COR-L47 (cell line): ENCODE data around the gene WASHC4.
"Not testable (repeated sequence)": the region's sequence is repeated elsewhere in the genome, so short reads cannot be mapped to it uniquely, and the experiment has no call there.

ENCODE experiments used
- DNase-seq: peaks from one replicate; lab custom pipeline; 2025; lab: John Stamatoyannopoulos, UW

WASHC4 gene

DNA sequence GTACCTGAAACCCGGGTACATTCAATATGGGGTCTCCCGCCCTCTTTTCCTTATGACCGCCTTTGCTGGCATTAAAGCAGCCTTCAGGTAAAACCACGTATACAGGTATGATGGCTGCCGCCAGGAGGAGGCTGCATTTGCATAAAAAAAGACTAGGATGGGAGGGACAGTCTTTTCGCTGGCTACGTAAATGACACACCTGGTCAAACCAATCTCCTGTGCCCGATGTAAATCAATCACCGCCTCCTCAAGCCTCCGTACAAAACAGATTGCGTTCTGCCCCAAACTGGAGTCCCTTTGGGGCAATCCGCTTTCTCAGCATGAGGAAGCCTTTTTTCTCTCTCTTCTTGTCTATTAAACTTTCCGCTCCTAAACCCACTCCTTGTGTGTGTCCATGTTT, 15.2 kb upstream of the WASHC4 start:
- peak; percentile 84 for DNase-seq

DNA sequence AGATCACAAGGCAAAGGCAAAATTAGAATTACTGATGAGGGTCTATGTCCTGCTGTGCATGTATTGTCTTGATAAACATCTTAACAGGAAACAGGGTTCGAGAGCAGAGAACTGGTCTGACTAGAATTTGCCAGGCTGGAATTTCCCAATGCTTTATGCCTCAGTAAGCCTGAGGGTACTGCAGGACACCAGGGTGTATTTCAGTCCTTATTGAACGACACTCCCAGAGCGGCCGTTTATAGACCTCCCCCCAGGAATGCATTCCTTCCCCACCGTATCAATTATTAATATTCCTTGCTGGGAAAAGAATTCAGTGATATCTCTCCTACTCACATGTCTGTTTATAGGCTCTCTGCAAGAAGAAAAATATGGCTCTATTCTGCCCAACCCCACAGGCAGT, 12.2 kb upstream of the WASHC4 start:
- not testable (repeated sequence) for DNase-seq

DNA sequence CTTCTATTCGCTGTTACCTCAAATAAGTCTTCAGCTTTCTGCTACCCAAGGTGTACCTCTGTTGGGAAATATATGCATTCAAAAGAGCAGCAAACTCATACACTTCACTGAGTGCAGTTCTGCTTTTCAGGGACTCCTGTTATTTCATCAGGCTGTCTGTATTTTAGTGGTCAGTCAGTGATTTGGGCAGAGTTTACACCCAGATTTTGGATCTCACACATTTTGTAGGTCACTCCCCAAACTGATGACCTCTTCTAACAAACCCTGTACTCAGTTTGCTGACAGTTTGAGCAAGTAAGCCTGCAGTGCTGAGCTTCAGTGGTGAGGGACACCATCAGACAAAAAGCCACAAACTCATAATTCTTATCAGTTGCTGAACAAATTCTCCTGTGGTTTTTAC, 8.2 kb upstream of the WASHC4 start:
- no peak for DNase-seq

DNA sequence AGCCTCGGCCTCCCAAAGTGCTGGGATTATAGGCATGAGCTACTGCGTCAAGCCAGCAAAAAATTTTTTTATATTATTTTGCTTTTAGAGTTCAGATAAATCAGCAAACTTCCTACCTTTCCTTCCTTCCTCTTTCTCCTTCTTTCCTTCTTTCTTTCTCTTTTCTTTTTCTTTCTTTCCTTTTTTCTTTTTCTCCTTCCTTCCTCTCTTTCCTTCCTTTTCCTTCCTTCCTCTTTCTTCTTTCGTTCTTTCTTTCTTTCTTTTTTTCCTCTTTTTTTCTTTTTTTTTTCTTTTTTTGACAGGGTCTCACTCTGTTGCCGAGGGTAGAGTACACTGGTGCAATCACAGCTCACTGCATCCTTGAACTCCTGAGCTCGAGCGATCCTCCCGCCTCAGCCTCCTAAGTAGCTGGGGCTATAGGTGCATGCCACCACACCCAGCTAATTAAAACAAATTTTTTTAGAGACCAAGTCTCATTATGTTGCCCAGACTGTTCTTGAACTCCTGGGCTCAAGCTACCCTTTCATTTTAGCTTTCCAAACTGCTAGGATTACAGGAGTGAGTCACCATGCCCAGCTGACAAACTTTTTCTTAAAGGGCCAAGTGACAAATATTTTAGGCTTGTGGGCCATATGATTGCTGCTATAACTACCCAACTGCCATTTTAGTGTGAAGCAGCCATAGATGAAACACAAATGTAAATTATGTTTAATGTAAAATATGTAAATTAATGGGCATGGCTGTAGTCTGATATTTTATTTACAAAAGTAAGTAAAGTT, 7.1 kb upstream of the WASHC4 start:
- DNase-seq: no peak

DNA sequence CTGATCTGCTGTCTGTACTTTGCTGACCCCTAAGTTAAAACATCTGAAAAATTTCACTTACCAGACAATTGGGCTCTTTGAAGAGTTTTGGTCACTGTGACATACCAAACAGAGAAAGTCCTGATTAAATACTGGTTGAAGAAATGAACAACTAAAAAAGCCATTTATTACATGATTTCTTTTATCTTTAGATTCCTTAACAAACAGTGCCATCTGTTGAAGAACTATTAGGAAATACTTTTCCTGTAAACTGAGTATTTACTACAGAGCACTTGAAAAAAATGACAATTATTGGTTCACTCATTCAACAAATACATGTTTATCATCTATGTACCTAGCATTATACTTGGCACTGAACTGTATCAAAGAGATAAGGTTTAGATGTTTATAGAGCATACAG, 6.5 kb upstream of the WASHC4 start:
- no peak for DNase-seq

DNA sequence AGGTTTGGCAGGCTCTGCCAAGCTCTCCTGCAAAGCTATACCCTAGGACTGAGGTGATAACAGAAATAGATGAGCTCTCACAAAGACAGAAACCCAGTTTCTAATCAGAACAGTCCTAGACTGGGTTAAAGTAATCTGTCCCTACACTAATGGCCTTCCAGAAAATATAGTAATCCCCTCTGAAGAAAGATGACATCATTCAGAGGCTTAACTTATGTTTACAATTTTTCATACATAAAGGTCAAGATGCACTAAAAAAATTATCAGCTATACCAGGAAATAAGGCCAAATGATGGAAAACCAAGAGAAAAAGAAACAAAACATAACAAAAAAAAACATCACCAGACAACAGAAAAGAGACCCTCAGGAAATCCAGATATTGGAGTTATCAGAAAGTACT, 4.9 kb upstream of the WASHC4 start:
- no peak for DNase-seq

DNA sequence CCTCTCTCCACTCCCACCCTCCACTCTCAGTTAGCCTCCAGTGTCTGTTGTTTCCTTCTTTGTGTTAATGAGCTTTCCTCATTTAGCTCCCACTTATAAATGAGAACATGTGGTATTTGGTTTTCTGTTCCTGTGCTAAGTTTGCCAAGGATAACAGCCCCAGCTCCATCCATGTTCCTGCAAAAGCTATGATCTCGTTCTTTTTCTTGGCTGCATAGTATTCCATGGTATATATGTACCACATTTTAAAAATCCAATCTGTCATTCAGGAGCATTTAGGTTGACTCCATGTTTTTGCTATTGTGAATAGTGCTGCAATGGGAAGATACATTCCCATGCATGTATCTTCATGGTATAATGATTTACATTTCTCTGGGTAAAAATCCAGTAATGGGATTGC, 2.8 kb upstream of the WASHC4 start:
- DNase-seq: no peak

DNA sequence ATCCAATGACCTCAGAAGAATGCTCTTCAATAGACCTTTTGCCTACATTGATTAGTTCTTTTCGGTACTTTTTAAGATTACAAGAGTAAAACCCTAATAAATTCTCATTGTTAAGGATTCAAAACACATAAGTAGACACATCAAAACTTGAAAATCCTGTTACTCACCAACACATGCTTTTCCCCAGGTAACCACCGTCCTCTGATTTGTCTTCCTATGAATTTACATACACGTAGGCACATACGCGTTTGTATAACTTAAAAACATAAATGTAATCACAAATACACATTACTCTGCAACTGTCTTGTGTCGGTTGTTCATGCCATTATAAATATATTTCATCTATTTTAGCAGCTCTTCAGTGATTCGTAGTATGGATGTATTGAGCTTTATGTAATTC, 910 bp upstream of the WASHC4 start:
- no peak for DNase-seq

DNA sequence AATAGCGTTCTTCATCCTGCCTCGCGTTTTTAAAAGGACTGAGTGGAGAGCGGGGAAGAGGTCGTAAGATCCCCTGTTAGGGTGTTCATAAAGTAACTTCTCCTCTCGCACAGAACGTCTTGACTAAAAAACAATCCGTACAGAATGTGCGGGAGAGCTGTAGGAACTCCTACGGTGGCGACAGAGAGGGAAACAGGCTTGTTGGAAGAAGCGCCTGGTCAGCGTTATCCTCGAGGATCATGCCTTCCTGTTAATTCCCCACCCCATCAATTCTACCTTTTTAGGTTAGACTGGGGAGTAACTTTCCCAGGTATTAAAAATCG, 399 bp upstream of the WASHC4 start:
- DNase-seq: peak; percentile 41

DNA sequence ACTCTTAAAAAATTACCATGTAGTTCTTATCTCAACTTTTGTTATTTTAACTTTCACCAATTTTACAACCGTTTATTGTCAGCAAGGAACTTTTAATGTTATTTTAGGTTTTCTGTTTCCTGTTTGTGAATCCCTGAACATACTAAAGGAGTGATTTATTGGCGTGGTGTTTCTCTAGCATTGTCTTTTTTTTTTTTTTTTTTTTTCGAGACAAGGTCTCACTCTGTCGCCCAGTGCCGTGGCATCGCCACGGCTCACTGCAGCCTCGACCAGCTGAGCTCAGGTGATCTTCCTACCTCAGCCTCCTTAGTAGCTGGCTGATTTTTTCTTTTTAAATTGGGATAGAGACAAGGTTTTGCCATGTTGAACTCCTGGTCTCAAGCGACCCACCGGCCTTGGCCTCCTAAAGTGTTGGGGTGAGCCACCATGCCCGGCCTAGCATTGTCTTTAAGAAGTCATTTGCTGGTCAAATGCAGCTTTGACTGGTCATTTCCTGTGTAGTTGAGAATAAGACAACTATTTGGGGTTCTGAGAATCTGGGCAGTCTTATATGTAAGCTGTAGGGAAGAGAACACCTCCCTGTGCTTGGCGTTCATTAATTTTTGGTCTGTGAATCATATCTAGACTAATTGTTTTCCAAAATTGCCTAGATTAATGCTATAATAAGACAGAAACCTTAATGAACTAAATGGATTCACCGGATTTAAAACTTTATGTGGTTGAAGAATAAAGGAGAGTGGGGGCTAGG, 2.1 kb downstream of the WASHC4 start:
- no peak for DNase-seq

DNA sequence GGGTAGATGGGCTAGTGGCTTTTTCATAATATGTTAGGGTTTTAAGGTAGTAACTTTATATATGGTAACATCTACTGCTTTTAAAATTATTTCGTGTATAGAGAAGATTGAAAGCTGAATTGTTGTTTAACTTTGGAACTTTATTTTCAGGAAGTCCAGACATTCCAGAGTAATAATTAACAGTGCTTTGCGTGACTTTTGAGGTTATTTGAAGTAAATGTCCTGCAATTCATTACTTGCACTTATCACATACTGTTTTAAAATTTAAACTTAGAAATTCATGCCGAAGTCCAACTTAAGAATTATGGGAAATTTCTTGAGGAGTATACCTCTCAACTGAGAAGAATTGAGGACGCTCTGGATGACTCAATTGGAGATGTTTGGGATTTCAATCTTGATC, 3.3 kb downstream of the WASHC4 start:
- no peak for DNase-seq

DNA sequence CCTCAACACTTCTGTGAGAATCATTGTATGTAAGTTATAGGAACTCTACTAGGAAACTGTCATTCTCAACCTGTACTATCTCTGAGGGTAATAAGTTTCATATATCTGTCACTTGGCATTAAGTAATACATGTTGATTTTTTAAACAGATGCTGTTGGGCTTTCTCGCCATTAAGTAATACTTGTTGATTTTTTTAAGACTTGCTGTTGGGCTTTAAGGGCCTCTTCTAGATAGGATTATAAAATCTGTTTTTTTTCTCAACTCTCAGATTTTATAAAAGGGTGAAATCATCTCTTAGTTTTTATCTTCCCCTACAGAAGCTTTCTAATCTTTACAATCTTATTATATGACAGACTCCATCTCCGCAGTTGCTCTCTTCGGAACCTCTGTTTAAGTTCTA, 5.6 kb downstream of the WASHC4 start:
- DNase-seq: no peak

DNA sequence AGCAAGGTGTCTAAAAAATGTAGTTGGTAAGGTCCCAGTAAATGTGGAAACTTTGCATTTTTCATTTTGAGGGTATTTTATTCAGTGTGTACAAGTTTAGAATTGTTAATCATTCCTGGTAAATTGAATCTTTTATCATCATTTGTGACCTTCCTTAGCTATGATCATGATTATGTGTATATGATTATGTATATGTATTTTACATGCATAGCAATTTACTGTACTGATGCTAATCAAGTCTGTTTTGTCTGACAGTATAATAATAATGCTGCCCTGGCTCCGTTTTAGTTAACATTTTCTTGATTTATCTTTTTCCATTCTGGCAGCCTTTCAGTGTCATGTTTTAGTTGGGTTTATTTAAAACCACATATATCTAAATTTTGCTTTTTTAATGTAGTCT, 9.4 kb downstream of the WASHC4 start:
- DNase-seq: no peak

DNA sequence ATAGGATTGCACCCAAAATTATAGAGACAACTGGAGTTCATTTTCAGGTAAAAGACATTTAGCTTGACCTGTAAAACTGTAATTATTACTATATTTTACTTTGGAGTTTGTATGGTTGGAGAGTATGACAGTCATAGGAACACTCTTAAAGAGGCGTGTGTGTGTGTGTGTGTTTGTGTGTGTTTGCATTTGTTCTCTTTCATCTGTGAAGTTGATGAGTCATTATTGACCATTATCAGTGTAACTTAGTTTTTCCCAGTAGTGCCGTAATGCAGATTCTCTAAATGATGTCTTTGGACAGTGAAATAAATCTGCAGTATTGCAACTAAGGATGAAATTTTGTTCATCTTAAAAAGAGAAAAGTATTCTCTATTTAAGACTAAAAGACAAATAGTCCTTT, 13.0 kb downstream of the WASHC4 start:
- DNase-seq: no peak

DNA sequence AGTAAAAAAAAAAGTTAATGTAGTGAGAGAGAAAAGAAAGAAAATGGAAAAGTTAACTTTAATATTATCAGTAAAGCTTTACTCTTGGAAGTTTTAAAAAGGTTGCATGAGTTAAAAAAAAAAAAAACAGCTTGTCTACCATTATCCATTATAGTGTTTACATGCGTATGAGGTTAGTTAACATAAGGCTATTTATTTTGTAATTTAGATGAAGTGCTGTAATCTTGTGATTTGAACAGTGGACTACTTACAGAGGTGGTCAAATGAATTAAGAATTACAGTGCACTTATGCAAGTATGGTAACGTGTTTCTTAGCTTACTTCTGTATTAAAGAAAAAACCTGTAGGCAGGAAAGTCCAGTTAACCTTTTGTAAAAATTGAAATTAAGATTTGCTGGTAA, 30.7 kb downstream of the WASHC4 start:
- DNase-seq: no peak

DNA sequence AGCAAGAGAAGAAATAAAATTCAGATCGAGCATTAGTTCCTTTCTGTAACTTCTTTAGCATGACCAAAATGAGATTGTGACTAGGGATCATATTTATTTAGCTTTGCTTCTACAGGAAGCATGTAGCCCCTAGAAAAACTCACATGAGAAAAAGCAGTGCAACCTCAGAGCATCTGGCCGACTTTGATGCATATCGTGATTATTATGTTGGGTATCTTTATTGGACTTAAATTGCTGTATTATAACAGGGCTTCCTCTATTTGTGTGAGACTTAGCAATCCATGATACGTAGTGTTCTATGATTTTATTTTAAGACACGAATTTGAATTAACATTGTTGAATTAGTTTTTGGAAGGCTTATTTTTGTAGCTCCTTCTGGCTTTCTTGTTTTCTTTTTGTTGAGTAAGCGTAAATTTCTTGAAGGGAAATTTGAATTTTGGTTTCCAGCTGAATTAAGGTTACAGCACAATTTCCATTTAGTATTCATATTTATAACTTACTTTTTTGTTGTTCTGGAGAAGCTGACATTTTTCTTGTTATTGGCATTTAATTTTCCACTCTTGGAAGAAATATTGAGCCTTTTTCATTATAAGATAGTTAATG, 33.9 kb downstream of the WASHC4 start:
- DNase-seq: no peak

DNA sequence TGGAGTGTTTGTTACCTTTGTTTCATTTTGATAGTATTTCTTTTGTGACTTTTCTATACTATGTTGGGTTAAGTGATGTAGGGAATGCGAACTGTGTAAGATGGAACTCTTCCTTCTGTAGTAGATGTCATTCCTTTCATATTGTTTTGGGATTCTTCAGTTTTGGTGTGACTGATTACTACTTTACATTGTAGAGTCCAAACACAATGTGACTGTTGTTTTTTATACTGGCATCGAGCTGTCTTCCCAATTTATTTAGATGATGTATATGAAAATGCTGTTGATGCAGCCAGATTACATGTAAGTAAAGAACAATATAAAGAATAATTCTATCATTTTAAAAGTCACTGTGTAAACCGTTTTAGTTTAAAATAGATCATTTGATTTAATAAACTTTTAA, 34.7 kb downstream of the WASHC4 start:
- no peak for DNase-seq

DNA sequence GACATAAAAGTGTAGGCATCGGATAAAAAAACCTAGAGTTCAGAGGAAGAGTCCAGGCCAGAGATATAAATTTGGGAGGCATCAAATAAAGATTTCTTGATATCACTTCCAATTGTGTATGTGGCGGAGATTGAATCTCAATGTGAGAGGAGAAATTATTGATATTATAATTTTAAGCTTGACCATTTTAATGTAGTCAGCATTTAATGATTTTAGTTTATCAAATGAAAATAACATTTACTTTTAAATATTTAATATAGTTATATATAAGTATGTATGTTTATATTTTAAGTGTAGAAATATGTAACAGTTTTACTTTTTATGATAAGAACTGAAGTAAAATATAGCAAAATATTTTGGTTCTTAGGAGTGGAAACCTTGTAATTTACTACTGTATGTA, 48.7 kb downstream of the WASHC4 start:
- DNase-seq: no peak

DNA sequence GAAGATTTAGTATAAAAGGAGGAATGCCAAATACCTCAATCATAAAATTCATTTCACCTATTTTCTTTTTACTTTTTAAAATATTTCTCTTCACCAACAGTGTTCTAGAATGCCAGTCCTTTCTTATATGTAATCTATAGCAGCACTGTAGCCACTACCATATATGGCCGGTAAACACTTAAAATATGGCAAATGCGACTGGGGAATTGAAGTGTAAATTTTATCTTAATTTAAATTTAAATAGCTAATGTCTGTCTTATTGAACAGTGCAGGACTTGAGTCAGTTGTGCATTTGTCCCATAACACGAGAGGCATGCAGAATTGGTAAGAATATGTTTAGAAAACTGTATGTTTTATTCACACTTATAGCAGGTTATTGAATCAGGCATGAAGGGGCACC, 50.1 kb downstream of the WASHC4 start:
- no peak for DNase-seq

DNA sequence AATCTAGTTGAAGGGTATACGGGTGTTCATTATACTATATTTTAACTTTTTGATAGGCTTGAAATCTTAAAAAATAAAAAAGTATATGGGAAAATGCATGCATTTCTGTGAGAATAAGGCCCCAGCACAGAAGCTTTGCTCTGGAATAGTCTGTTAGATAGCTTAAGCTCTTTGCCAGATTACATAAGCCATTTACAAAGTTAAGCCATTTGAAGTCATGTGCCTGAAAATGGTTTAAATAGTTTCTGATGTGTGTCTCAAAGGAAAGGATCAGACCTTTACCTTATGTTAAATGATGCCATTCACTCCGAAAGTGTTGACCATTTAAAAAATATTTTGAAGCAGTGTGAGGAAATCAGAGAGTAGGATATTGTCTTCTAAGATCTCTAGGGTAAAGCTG, 51.3 kb downstream of the WASHC4 start:
- no peak for DNase-seq

DNA sequence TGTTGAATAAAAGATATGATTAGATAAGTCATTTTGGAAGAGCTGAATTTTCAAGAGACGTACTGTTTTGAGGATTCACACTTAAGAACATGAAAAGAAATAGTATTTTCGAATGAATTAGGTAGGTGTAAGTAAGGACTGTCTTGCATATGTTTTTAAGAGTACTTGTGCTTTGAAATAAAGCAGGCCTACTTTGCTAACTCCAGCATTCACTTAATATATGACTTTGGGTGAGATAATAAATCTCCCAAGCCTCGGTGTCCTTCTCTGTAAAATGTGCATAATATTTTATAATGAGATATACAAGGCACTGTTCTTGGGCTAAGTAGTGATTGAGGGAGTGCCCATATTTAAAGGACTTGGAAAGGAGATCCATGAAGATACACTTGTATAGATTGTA, 54.6 kb downstream of the WASHC4 start:
- DNase-seq: no peak

DNA sequence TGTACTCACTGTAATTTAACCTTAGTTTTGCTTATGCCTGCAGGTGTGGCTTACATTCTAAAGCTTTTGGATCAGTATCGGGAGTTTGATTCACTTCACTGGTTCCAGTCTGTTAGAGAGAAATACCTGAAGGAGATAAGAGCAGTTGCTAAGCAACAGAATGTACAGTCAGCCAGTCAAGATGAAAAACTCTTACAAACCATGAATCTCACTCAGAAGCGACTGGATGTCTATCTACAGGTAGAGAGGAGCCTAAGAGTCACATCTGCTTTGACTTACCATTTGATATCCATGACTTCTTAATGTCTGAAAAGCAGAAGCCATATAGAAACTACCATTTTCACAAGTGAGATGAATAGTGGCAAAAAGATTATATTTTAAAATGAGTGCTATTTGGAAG, 56.5 kb downstream of the WASHC4 start:
- DNase-seq: no peak

DNA sequence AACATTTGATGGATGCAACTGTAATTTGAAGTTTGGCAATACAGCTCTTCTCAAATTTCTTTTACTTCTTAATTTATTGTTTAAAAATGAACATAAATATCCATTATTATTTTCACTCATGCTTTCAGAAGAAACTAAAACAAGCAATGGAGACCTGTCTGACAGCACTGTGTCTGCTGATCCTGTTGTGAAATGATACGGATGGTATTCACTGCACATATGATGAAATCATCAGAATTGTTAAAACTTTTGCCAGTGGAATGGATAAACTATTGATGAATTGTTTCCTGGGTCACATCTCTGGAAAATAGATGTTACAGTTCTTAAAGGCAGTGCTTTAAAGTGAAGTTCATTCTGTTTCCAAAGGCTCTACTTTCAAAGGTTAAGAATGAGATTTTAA, 59.2 kb downstream of the WASHC4 start:
- DNase-seq: no peak

DNA sequence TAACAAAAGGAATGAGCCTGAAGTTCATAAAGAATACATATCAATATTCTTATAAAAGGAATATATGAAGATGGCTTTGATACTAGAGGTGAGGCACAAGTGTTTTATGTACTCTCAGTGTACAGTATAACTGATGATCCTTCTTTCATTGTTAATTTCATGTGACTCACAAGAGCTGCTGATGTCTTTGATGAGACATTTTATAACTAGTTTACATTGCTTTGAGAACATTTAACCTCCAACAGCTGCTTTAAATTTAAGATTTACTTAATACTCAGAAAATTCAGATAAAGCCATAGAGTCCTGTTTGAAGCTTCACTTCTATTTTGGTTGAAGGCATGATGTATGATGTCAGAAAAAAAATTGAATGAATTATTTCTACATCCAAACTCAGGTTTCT, 59.8 kb downstream of the WASHC4 start:
- no peak for DNase-seq
